Fibroblast of pulmonary artery (primary cell): ENCODE results near the gene FBXO34.

Experiments used
- DNase-seq: peaks from one replicate; pipeline ENCODE4 v3.0.0-alpha.2; 2010; ENCODE audit warnings: low read depth
- H3K4me3 ChIP-seq: replicated peaks from 2 replicates; pipeline ENCODE4 v1.5.1; 2011; ENCODE audit warnings: low read depth, mild to moderate bottlenecking, control low read depth, low read length, moderate library complexity
- TF ChIP-seq, protein P1 (sequence below): IDR thresholded peaks from 2 replicates; pipeline ENCODE4 v1.5.1; 2011; ENCODE audit warnings: mild to moderate bottlenecking, control low read depth, low read length, inconsistent platforms; ENCODE audit errors: missing control alignments

Gene FBXO34

DNA sequence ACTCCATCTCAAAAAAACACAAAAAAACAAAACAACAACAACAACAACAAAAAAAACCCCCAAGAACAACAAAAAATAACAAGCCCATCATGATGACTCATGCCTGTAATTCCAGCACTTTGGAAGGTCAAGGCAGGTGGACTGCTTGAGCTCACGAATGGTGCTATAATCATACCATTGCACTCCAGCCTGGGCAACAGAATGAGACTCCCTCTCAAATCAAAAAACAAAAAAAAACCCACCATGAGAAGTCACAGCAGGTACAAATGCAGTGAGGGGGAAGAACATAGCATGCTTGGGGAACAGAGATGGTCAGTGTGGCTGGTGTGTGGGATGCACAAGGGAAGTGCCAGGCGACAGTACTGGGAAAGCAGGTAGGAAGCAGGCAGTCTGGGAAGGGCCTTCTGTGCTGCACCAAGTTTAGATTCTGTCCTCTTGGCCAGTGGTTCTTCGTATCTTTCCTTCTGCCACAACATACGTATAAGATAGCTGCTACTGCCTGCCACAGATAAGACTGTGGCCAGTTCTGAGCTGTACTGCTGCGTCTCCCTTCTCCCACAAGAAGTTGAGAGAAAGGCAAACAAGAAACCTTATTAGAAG lies 112.4 kb downstream of the FBXO34 start:
- H3K4me3 ChIP-seq: no peak overlapping the region
- TF ChIP-seq, protein P1, sequence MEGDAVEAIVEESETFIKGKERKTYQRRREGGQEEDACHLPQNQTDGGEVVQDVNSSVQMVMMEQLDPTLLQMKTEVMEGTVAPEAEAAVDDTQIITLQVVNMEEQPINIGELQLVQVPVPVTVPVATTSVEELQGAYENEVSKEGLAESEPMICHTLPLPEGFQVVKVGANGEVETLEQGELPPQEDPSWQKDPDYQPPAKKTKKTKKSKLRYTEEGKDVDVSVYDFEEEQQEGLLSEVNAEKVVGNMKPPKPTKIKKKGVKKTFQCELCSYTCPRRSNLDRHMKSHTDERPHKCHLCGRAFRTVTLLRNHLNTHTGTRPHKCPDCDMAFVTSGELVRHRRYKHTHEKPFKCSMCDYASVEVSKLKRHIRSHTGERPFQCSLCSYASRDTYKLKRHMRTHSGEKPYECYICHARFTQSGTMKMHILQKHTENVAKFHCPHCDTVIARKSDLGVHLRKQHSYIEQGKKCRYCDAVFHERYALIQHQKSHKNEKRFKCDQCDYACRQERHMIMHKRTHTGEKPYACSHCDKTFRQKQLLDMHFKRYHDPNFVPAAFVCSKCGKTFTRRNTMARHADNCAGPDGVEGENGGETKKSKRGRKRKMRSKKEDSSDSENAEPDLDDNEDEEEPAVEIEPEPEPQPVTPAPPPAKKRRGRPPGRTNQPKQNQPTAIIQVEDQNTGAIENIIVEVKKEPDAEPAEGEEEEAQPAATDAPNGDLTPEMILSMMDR: no peak
- DNase-seq: no peak

DNA sequence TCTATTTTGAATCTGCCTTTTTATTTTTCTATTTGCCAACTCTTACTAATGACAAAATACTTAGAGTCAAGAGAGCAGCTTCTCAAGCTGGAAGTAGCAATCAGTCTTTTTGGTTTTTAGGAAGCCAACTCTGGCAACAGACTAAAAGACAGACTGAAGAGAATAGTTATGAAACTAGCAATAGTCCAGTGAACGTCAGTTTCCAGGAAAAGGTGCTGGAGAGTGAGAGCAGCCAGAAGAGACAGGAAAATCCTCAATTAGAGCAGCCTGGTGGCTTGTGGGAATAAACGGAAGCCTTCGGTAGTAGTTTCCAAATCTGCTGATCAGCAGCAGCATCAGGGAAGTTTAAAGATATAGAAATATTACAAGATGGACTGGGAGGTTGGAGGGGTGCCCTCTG lies 113.3 kb downstream of the FBXO34 start:
- no peak for DNase-seq
- H3K4me3 ChIP-seq: no peak overlapping the region
- TF ChIP-seq, protein P1: no peak

DNA sequence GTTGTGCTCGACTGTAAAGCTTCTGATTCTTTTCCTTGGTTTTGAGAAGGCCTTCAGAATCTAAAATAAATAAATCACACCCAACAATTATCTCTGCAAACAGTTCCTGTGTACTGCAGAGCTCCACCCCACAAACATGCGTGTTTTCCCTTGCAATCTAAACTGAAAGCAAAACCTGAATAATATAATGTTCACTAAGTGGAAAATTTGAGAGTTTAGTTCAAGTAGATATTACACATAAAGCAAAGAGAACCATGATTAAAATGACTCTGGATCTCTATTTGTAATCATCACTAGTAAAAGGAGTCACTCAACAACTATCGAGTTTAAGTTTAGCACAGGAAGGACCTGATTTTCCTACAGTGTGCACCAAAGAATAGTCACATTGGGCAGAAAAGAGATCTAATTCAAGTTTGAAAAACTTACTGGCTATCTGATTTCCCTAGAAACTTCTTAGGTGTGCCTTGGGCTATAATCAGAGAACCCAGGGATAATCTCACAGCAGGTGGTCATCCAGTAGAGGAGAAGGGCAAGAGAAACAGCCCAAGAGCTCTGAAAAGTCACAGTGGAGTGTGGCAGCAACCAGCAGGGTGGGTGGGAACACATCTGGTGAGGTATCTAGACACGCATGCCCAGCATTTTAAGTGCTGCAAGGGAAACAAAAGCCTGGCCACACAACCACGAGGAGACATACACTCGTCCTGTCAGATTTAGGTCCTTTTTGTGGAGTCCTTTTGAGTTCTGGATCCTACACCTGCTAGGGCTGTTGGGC lies 115.0 kb downstream of the FBXO34 start:
- no peak overlapping the region for H3K4me3 ChIP-seq
- TF ChIP-seq, protein P1: no peak
- no peak for DNase-seq

DNA sequence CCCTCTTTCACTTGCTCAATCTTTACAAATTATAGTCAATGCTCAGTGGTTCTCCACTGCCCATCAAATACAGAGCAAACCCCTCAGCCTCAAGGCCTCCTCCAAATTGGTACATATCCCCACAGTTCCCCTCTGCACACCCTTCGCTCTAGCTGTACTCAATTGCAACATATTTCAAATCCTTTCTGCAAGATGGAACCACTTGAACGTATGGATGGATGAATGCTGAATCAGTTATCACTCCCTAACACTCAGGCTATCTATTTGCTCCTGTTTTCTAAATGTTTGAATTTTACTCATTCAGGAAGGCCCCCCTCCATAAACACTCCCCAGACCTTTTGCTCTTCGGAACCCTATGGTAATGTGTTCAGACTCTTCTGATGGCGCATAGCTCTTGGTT lies 115.9 kb downstream of the FBXO34 start:
- H3K4me3 ChIP-seq: no peak overlapping the region
- TF ChIP-seq, protein P1: no peak
- no peak for DNase-seq

DNA sequence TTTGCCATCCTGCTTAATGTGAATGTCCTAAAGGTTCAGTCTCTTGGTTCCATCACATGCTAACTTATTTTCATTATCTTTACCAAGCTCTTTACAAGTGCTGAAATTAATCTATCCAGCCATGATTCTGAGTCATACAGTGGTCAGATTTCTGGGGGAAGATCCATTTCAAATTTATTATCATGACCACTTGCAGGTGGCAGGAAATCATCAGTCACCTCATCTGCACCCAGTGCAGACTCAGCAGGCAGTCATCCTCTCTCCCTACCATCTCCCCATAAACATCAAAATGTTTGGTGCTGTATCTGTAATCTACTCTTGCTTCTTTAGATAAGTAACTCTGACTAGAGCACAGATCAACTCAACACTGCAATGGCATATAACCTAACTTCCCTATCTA lies 116.9 kb downstream of the FBXO34 start:
- TF ChIP-seq, protein P1: no peak
- no peak for DNase-seq
- no peak overlapping the region for H3K4me3 ChIP-seq

DNA sequence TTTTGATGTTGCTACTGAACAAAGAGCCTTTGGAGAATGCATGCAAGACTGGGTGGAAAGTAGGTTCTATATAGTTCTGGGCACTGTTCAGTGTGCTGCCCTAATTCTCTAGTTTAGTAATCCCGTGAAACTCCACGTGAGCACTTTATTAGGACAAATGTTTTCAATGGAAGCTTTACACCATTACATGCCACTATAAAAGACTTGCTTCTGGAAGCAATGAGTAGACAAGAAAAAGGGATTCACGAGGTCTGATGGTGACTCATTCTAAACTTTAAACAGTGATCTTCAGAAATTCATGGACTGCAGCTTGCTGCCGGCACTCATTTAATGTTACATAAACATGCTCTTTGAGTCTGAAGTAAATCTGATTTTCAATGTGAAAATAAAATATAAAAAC lies 118.1 kb downstream of the FBXO34 start:
- no peak overlapping the region for H3K4me3 ChIP-seq
- DNase-seq: peak; percentile 34
- TF ChIP-seq, protein P1: no peak
